Neural progenitor cell (in vitro differentiated cells): ENCODE results near the gene PRKAB1. TPM values are rescaled to one million over a fixed set of nuclear protein-coding genes. Genes with fewer than 3 reads are reported as not detected.

Source experiments
- DNase-seq: peaks from one replicate; pipeline ENCODE4 v3.0.0-alpha.2; 2016; ENCODE audit warnings: low spot score
- H2AFZ ChIP-seq: fragments of 200-600 bp; sonication (generic); replicated peaks from 2 replicates; pipeline ENCODE4 v1.6.1; 2016; ENCODE audit warnings: antibody characterized with exemption
- H3F3A ChIP-seq: fragments of 200-600 bp; sonication (generic); 2 replicates; pipeline ENCODE4 v1.6.1; 2016; ENCODE audit warnings: antibody characterized with exemption, low read depth
- H3K27ac ChIP-seq: fragments of 200-600 bp; sonication (generic); 2 replicates; pipeline ENCODE4 v1.5.1; 2016; ENCODE audit warnings: mild to moderate bottlenecking
- H3K27me3 ChIP-seq: fragments of 200-600 bp; sonication (generic); 2 replicates; pipeline ENCODE4 v1.6.1; 2016; ENCODE audit warnings: mild to moderate bottlenecking, moderate library complexity
- H3K36me3 ChIP-seq: fragments of 200-600 bp; sonication (generic); 2 replicates; pipeline ENCODE4 v1.5.1; 2016
- H3K4me1 ChIP-seq: fragments of 200-600 bp; sonication (generic); 2 replicates; pipeline ENCODE4 v1.6.1; 2016; ENCODE audit warnings: mixed run types
- H3K4me2 ChIP-seq: fragments of 200-600 bp; sonication (generic); 2 replicates; pipeline ENCODE4 v1.6.1; 2016
- H3K4me3 ChIP-seq: fragments of 200-600 bp; sonication (generic); 2 replicates; pipeline ENCODE4 v1.5.1; 2016
- H3K79me2 ChIP-seq: fragments of 200-600 bp; sonication (generic); 2 replicates; pipeline ENCODE4 v1.6.1; 2016; ENCODE audit warnings: low read depth
- H3K9ac ChIP-seq: fragments of 200-600 bp; sonication (generic); 2 replicates; pipeline ENCODE4 v1.6.1; 2016
- H3K9me3 ChIP-seq: fragments of 200-600 bp; sonication (generic); 2 replicates; pipeline ENCODE4 v1.5.1; 2016; ENCODE audit warnings: low read depth
- H4K20me1 ChIP-seq: fragments of 200-600 bp; sonication (generic); 2 replicates; pipeline ENCODE4 v1.6.1; 2016; ENCODE audit warnings: low read depth
- H3K27ac Mint-ChIP-seq: 3 replicates; pipeline ENCODE4 v1.8.0; 2021; ENCODE audit warnings: mixed read lengths
- H3K27me3 Mint-ChIP-seq: 2 replicates; pipeline ENCODE4 v1.8.0; 2022; ENCODE audit warnings: low read depth, mild to moderate bottlenecking, inconsistent platforms, moderate library complexity, mixed read lengths; ENCODE audit not compliant: insufficient read depth
- H3K36me3 Mint-ChIP-seq: 3 replicates; pipeline ENCODE4 v1.8.0; 2021; ENCODE audit warnings: mixed read lengths
- H3K4me1 Mint-ChIP-seq: 3 replicates; pipeline ENCODE4 v1.8.0; 2021; ENCODE audit warnings: mixed read lengths
- H3K4me3 Mint-ChIP-seq: 3 replicates; pipeline ENCODE4 v1.8.0; 2021; ENCODE audit warnings: mild to moderate bottlenecking, moderate library complexity, mixed read lengths
- H3K9me3 Mint-ChIP-seq: 3 replicates; pipeline ENCODE4 v1.8.0; 2020; ENCODE audit warnings: mixed read lengths
- EZH2 ChIP-seq: fragments of 200-600 bp; sonication (generic); IDR thresholded peaks from 2 replicates; pipeline ENCODE4 v1.6.1; 2017; ENCODE audit warnings: antibody characterized with exemption, mild to moderate bottlenecking, moderate library complexity
- EZH2phosphoT487 ChIP-seq: fragments of 200-600 bp; sonication (generic); IDR thresholded peaks from 2 replicates; pipeline ENCODE4 v1.6.1; 2017; ENCODE audit warnings: antibody characterized with exemption
- total RNA-seq: library from RNA; depleted of rRNA; stranded (reverse); fragments of >200 nt; gene quantifications from 2 replicates; pipeline ENCODE4 v1.2.3, GENCODE V29; 2015; ENCODE audit warnings: low replicate concordance
- TF ChIP-seq, protein P1 (sequence below): fragments of 200-600 bp; sonication (generic); IDR thresholded peaks from 2 replicates; pipeline ENCODE4 v1.5.1; 2017; ENCODE audit warnings: antibody characterized with exemption, mild to moderate bottlenecking

PRKAB1 gene
- total RNA-seq, 1 donor from 2014 or later, result 24.5 TPM

- Histone ChIP-seq H3K9ac (no peak overlapping the region), H3K27ac (no peak overlapping the region), H3K4me3 (no peak overlapping the region), H3K9me3 (no peaks in the 10 kb centered on the region), H3K4me1 (no peaks in the 10 kb centered on the region), H3K36me3 (no peaks in the 10 kb centered on the region), H4K20me1 (no peaks in the 10 kb centered on the region), H2AFZ (no peak overlapping the region), H3K79me2 (no peaks in the 10 kb centered on the region), H3F3A (no peaks in the 10 kb centered on the region), H3K27me3 (no peaks in the 10 kb centered on the region), H3K4me2 (no peak overlapping the region)
- H3K27ac Mint-ChIP-seq, result no peak overlapping the region
- no peak overlapping the region for H3K4me3 Mint-ChIP-seq
- TF ChIP-seq EZH2phosphoT487 (no peak), EZH2 (no peak)
- TF ChIP-seq, protein P1, sequence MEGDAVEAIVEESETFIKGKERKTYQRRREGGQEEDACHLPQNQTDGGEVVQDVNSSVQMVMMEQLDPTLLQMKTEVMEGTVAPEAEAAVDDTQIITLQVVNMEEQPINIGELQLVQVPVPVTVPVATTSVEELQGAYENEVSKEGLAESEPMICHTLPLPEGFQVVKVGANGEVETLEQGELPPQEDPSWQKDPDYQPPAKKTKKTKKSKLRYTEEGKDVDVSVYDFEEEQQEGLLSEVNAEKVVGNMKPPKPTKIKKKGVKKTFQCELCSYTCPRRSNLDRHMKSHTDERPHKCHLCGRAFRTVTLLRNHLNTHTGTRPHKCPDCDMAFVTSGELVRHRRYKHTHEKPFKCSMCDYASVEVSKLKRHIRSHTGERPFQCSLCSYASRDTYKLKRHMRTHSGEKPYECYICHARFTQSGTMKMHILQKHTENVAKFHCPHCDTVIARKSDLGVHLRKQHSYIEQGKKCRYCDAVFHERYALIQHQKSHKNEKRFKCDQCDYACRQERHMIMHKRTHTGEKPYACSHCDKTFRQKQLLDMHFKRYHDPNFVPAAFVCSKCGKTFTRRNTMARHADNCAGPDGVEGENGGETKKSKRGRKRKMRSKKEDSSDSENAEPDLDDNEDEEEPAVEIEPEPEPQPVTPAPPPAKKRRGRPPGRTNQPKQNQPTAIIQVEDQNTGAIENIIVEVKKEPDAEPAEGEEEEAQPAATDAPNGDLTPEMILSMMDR, result no peak
- H3K36me3 Mint-ChIP-seq, result peaks cover 64% of the 10 kb centered on the region
- H3K27me3 Mint-ChIP-seq, result peaks cover 6% of the 10 kb centered on the region
- no peaks in the 10 kb centered on the region for H3K9me3 Mint-ChIP-seq
- H3K4me1 Mint-ChIP-seq, result no peaks in the 10 kb centered on the region
- no peak for DNase-seq
Measured at GRCh38 chr12:119714614-119715267, 46.8 kb downstream of the PRKAB1 start.

DNA sequence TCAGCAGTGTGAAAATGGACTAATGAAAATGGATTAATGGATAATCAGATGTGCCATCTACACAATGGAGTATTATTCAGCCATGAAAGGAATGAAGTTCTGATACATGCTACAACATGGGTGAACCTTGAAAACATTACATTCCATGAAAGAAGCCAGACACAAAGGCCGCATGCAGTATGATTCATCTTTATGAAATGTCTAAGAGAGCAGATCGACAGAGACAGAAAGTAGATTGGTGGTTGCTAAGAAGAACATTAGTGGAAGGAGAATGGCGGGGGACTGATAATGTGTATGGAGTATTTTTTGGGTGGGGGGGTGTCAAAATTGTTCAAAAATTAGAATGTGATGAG, 47.3 kb downstream of the PRKAB1 start:
- H3K27ac Mint-ChIP-seq, result no peak overlapping the region
- Histone ChIP-seq H4K20me1 (no peaks in the 10 kb centered on the region), H3K79me2 (no peaks in the 10 kb centered on the region), H3K27me3 (no peaks in the 10 kb centered on the region), H3K9me3 (no peaks in the 10 kb centered on the region), H3K27ac (no peak overlapping the region), H3K4me3 (no peak overlapping the region), H3K36me3 (no peaks in the 10 kb centered on the region), H3K9ac (no peak overlapping the region), H3K4me2 (no peak overlapping the region), H3F3A (no peaks in the 10 kb centered on the region), H3K4me1 (no peaks in the 10 kb centered on the region), H2AFZ (no peak overlapping the region)
- H3K4me3 Mint-ChIP-seq, result no peak overlapping the region
- TF ChIP-seq EZH2phosphoT487 (no peak), EZH2 (no peak)
- TF ChIP-seq, protein P1, result no peak
- no peak for DNase-seq
- H3K9me3 Mint-ChIP-seq, result no peaks in the 10 kb centered on the region
- peaks cover 7% of the 10 kb centered on the region for H3K27me3 Mint-ChIP-seq
- H3K36me3 Mint-ChIP-seq, result peaks cover 65% of the 10 kb centered on the region
- no peaks in the 10 kb centered on the region for H3K4me1 Mint-ChIP-seq

DNA sequence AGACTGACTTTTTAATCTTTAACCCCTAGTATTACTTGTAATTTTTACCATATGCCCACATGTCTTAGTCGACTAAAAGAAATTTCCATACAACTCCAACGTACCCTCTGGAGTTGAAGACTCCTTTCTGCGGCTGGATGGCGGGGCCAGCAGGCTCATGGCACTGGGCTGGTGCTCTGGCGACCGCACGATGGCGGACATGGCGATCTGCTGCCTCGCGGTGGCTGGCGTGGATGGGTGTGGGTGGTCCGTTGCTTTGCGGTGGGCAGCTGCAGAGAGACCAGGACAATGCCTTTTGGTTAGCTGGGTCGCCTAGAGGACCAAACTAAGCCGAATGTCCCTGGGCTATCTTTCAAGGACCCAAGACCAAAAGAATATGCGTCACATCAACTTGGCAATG, 50.2 kb downstream of the PRKAB1 start:
- Histone ChIP-seq H3K27ac (no peak overlapping the region), H3F3A (no peaks in the 10 kb centered on the region), H3K36me3 (no peaks in the 10 kb centered on the region), H3K27me3 (no peaks in the 10 kb centered on the region), H3K4me3 (no peak overlapping the region), H2AFZ (no peak overlapping the region), H3K9me3 (no peaks in the 10 kb centered on the region), H3K4me1 (no peaks in the 10 kb centered on the region), H3K9ac (no peak overlapping the region), H4K20me1 (no peaks in the 10 kb centered on the region), H3K79me2 (no peaks in the 10 kb centered on the region), H3K4me2 (no peak overlapping the region)
- Mint-ChIP-seq H3K4me1 (no peaks in the 10 kb centered on the region), H3K36me3 (peaks cover 45% of the 10 kb centered on the region), H3K27ac (no peak overlapping the region), H3K9me3 (no peaks in the 10 kb centered on the region), H3K27me3 (peaks cover 5% of the 10 kb centered on the region), H3K4me3 (no peak overlapping the region)
- TF ChIP-seq EZH2 (no peak), EZH2phosphoT487 (no peak)
- TF ChIP-seq, protein P1, result no peak
- DNase-seq, result no peak
